Upper lobe of left lung (tissue), 4 donors: ENCODE results near the gene ZNF688.
"Not testable (repeated sequence)": the region's sequence is repeated elsewhere in the genome, so short reads cannot be mapped to it uniquely, and the experiment has no call there.

Source experiments
- CTCF ChIP-seq, 6 experiments: fragments of 450-650 bp in 4 of 6; fragments of 200-600 bp in 2 of 6; sonication (generic) in 2 of 6; IDR thresholded peaks; one replicate each; pipeline ENCODE4 v1.5.1; 2016 to 2019; ENCODE audit warnings: antibody characterized with exemption in 6 of 6
- EP300 ChIP-seq, 4 donors: sonication (generic); formaldehyde crosslinking; IDR thresholded peaks; one replicate each; pipeline ENCODE4 v1.5.1; 2017; ENCODE audit warnings: antibody characterized with exemption in 4 of 4, control low read depth in 2 of 4
- POLR2A ChIP-seq, 4 donors: fragments of 450-650 bp; IDR thresholded peaks; one replicate each; pipeline ENCODE4 v1.5.1; 2016 to 2017; ENCODE audit warnings: antibody characterized with exemption in 4 of 4, mild to moderate bottlenecking in 2 of 4
- POLR2AphosphoS5 ChIP-seq, 2 donors: sonication (generic); formaldehyde crosslinking; IDR thresholded peaks; one replicate each; pipeline ENCODE4 v1.5.1; 2017; ENCODE audit warnings: antibody characterized with exemption in 2 of 2

- not testable (repeated sequence) for TF ChIP-seq CTCF, POLR2A, POLR2AphosphoS5, EP300 (IDR thresholded peaks at IDR 0.05)
Observed at GRCh38 chr16:30536391-30537024, 35.0 kb downstream of the ZNF688 start.
